GM13977 (cell line): ENCODE results near the gene TM4SF1.

ENCODE experiments used
- DNase-seq: peaks from one replicate; pipeline ENCODE4 v3.0.0; 2012; ENCODE audit warnings: low spot score
- in situ Hi-C: fragments of 300-500 bp; cut with MboI; formaldehyde crosslinking; loops from one replicate; pipeline ENCODE4 v1.12.0; 2022; ENCODE audit warnings: low sequenced_read_pairs, low pct_unique_long_range_greater_than_20kb, mixed read lengths, inconsistent platforms; ENCODE audit not compliant: unreplicated experiment
- TF ChIP-seq, protein P1 (sequence below): IDR thresholded peaks from 2 replicates; pipeline ENCODE4 v1.5.1; 2012; ENCODE audit warnings: mild to moderate bottlenecking, control low read depth; ENCODE audit not compliant: insufficient read depth; ENCODE audit errors: extremely low read depth, missing control alignments

The TM4SF1 gene

GRCh38 chr3:149378478-149379309 is 1.2 kb upstream of the TM4SF1 start:
- no peak for DNase-seq
- in situ Hi-C loops: no loop called here
- TF ChIP-seq, protein P1, sequence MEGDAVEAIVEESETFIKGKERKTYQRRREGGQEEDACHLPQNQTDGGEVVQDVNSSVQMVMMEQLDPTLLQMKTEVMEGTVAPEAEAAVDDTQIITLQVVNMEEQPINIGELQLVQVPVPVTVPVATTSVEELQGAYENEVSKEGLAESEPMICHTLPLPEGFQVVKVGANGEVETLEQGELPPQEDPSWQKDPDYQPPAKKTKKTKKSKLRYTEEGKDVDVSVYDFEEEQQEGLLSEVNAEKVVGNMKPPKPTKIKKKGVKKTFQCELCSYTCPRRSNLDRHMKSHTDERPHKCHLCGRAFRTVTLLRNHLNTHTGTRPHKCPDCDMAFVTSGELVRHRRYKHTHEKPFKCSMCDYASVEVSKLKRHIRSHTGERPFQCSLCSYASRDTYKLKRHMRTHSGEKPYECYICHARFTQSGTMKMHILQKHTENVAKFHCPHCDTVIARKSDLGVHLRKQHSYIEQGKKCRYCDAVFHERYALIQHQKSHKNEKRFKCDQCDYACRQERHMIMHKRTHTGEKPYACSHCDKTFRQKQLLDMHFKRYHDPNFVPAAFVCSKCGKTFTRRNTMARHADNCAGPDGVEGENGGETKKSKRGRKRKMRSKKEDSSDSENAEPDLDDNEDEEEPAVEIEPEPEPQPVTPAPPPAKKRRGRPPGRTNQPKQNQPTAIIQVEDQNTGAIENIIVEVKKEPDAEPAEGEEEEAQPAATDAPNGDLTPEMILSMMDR: no peak

GRCh38 chr3:149376718-149377407 is 586 bp downstream of the TM4SF1 start:
- in situ Hi-C loops: no loop called here
- DNase-seq: no peak
- TF ChIP-seq, protein P1: no peak

- in situ Hi-C loops: no loop called here
- DNase-seq: no peak
- TF ChIP-seq, protein P1: no peak
Observed at GRCh38 chr3:149375501-149376196, 1.8 kb downstream of the TM4SF1 start.

DNA sequence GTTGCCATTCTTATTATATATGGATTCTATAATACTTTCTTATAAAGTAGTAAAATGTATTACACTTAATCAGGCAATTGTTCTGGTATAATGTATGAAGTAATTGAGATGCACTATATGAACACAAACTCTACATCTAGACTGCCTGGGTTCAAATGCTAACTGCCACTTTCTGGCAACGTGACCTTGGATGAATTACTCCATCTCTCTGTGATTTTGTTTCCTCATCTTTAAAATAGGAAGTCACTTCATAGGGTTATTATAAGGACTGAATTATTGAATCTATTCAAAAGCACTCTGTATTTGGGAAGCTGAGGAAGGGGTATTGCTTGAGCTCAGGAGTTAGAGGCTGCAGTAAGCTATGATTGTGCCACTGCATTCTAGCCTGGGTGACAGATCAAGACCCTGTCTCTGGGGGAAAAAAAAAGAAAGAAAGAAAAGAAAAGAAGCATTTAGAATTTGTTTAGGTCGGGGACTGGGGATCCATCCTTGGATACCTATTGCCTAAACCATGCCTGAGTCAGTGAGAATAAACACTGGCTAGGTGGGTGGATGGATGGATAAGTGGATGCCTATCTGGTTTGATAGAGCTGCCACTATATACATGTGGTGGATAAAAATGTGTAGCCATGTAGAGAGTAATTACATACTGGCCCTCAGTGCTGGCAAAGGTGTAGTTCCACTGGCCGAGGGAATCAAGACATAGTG is 2.5 kb downstream of the TM4SF1 start:
- TF ChIP-seq, protein P1: no peak
- in situ Hi-C loops: no loop called here
- no peak for DNase-seq

DNA sequence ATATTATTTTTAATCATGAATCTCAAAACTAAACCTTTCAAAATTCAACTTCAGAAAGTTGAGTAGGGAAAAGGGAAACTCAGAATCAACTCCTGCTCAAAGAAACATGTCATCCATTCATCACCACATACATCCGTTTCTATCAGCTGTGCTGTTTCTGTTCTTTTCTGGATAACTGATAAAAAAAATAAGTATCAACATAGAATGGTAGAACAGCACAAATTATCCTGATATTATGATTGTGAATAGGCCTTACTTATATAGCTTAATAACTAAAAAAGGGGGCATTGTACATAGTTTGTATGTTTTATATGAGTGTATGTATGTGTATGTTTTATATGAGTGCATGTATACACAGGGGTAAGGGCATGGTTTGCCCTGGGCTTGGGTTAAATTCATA is 3.1 kb downstream of the TM4SF1 start:
- DNase-seq: no peak
- TF ChIP-seq, protein P1: no peak
- in situ Hi-C loops: no loop called here
